BJ (cell line): ENCODE measurements around the gene FBXW12. TPM values are rescaled to one million over a fixed set of nuclear protein-coding genes. Genes with fewer than 3 reads are reported as not detected.

ENCODE experiments used
- CTCF ChIA-PET: fragments of 350-600 bp; formaldehyde crosslinking; extraction: SDS; loops from one replicate; lab custom pipeline; 2021; ENCODE audit warnings: antibody characterized with exemption, inconsistent platforms; lab: Yijun Ruan, JAX
- POLR2A ChIA-PET: fragments of 300-600 bp; sonication (Branson Sonifier 250); formaldehyde crosslinking; extraction: SDS; loops from one replicate; lab custom pipeline; 2021; ENCODE audit warnings: antibody characterized with exemption; lab: Charles Lee
- DNase-seq: peaks from one replicate; pipeline ENCODE4 v3.0.0-alpha.2; 2011; ENCODE audit warnings: low read depth
- H3K27me3 ChIP-seq: 2 replicates; pipeline ENCODE4 v1.6.0; 2011; ENCODE audit warnings: low read length; ENCODE audit not compliant: control insufficient read depth, insufficient read depth
- H3K36me3 ChIP-seq: 2 replicates; pipeline ENCODE4 v1.5.1; 2011; ENCODE audit warnings: low read length; ENCODE audit not compliant: control insufficient read depth, insufficient read depth
- H3K4me3 ChIP-seq: 2 replicates; pipeline ENCODE4 v1.5.1; 2011; ENCODE audit warnings: low read depth, mild to moderate bottlenecking, control low read depth, low read length
- polyA plus RNA-seq: library from polyadenylated mRNA; depleted of rRNA; stranded (reverse); fragments of >200 nt; gene quantifications from 2 replicates; pipeline ENCODE4 v1.2.3, GENCODE V29; 2011
- TF ChIP-seq, protein P1 (sequence below): IDR thresholded peaks from 2 replicates; pipeline ENCODE4 v1.5.1; 2011; ENCODE audit warnings: low read depth, mild to moderate bottlenecking, control low read depth, inconsistent platforms, low read length, moderate library complexity; ENCODE audit not compliant: insufficient read depth

Gene FBXW12
- polyA plus RNA-seq, 1 experiment, result not detected

- CTCF ChIA-PET, result interaction anchor here (1.1 to 2.2 kb wide), 2 partner anchors 12 kb away, joined by 4 to 6 read pairs; no protein-coding TSS in a partner anchor
- Histone ChIP-seq H3K36me3 (peaks cover 42% of the 10 kb centered on the region), H3K27me3 (no peaks in the 10 kb centered on the region), H3K4me3 (no peak overlapping the region)
- POLR2A ChIA-PET, result no interaction called here
- TF ChIP-seq, protein P1, sequence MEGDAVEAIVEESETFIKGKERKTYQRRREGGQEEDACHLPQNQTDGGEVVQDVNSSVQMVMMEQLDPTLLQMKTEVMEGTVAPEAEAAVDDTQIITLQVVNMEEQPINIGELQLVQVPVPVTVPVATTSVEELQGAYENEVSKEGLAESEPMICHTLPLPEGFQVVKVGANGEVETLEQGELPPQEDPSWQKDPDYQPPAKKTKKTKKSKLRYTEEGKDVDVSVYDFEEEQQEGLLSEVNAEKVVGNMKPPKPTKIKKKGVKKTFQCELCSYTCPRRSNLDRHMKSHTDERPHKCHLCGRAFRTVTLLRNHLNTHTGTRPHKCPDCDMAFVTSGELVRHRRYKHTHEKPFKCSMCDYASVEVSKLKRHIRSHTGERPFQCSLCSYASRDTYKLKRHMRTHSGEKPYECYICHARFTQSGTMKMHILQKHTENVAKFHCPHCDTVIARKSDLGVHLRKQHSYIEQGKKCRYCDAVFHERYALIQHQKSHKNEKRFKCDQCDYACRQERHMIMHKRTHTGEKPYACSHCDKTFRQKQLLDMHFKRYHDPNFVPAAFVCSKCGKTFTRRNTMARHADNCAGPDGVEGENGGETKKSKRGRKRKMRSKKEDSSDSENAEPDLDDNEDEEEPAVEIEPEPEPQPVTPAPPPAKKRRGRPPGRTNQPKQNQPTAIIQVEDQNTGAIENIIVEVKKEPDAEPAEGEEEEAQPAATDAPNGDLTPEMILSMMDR, result no peak
- DNase-seq, result no peak
Measured at GRCh38 chr3:48412375-48413001, 40.5 kb downstream of the FBXW12 start.

GRCh38 chr3:48413086-48413485, 41.1 kb downstream of the FBXW12 start:
- Histone ChIP-seq H3K36me3 (peaks cover 45% of the 10 kb centered on the region), H3K4me3 (no peak overlapping the region), H3K27me3 (no peaks in the 10 kb centered on the region)
- ChIA-PET CTCF (interaction anchor here (0.6 to 2.8 kb wide), 3 partner anchors 12 to 27 kb away, joined by 4 to 12 read pairs (median 6); partner anchors contain the start of gene CCDC51), POLR2A (no interaction called here)
- TF ChIP-seq, protein P1, result no peak
- DNase-seq, result no peak

- CTCF ChIA-PET, result interaction anchor here (0.6 to 2.8 kb wide), 5 partner anchors 10 to 26 kb away, joined by 3 to 12 read pairs (median 4); partner anchors contain the start of gene CCDC51
- H3K36me3 ChIP-seq, result peaks cover 44% of the 10 kb centered on the region
- DNase-seq, result no peak
- TF ChIP-seq, protein P1, result no peak
- no peaks in the 10 kb centered on the region for H3K27me3 ChIP-seq
- POLR2A ChIA-PET, result no interaction called here
- H3K4me3 ChIP-seq, result no peak overlapping the region
Measured at GRCh38 chr3:48413611-48414010, 41.6 kb downstream of the FBXW12 start.

GRCh38 chr3:48414376-48415250, 42.6 kb downstream of the FBXW12 start:
- Histone ChIP-seq H3K4me3 (no peak overlapping the region), H3K36me3 (peaks cover 43% of the 10 kb centered on the region), H3K27me3 (no peaks in the 10 kb centered on the region)
- POLR2A ChIA-PET, result no interaction called here
- TF ChIP-seq, protein P1, result no peak
- DNase-seq, result no peak
- CTCF ChIA-PET, result interaction anchor here (0.9 to 2.8 kb wide), 5 partner anchors 11 to 21 kb away, joined by 3 to 12 read pairs (median 6); no protein-coding TSS in a partner anchor

GRCh38 chr3:48415251-48415953, 43.4 kb downstream of the FBXW12 start:
- ChIA-PET POLR2A (no interaction called here), CTCF (interaction anchor here (0.9 to 2.8 kb wide), 3 partner anchors 14 to 182 kb away, joined by 3 to 12 read pairs (median 10); no protein-coding TSS in a partner anchor)
- Histone ChIP-seq H3K27me3 (no peaks in the 10 kb centered on the region), H3K36me3 (peaks cover 38% of the 10 kb centered on the region), H3K4me3 (no peak overlapping the region)
- no peak for DNase-seq
- TF ChIP-seq, protein P1, result no peak
